GM19240 (cell line): ENCODE results near the gene BSG.
"Not testable (repeated sequence)": the region's sequence is repeated elsewhere in the genome, so short reads cannot be mapped to it uniquely, and the experiment has no call there.

Experiments
- DNase-seq: peaks from one replicate; pipeline ENCODE4 v3.0.0; 2011; ENCODE audit warnings: low spot score; ENCODE audit not compliant: insufficient read length

The BSG gene

DNA sequence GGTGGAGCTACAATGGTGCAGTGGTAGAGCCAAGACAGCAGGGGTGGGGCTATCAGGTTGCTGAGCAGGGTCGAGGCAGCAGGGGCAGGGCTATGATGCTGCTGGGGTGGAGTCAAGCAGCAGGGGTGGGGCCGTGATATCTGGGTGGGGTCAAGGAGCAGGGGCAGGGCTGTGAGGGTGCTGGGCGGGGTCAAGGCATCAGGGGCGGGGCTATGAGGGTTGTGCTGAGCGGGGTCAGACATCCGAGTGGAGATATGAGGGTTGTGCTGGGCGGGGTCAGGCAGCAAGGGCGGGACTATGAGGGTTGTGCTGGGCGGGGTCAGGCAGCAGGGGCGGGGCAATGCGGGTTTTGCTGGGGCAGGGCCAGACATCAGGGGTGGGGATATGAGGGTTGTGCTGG, 32.0 kb downstream of the BSG start:
- DNase-seq = no peak

DNA sequence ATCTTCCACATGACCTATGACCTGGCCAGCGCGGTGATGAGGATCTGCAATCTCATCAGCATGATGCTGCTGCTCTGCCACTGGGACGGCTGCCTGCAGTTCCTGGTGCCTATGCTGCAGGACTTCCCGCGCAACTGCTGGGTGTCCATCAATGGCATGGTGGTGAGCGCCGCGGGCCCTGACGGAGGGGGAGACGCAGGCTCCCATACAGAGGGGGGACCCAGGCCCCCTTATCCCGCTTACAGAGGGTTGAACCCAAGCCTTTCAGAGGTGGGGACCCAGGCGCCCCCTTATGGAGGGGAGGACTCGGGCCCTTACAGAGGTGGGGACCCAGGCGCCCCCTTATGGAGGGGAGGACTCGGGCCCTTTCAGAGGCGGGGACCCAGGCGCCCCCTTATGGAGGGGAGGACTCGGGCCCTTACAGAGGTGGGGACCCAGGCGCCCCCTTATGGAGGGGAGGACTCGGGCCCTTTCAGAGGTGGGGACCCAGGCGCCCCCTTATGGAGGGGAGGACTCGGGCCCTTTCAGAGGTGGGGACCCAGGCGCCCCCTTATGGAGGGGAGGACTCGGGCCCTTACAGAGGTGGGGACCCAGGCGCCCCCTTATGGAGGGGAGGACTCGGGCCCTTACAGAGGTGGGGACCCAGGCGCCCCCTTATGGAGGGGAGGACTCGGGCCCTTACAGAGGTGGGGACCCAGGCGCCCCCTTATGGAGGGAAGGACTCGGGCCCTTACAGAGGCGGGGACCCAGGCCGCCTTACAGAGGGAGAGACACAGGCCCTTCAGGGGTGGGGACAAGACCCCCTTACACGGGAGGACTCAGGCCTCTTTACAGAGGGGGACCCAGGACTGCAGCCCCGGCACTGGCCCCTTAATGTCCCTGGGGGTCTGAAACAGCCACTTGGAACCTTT, 32.9 kb downstream of the BSG start:
- DNase-seq = not testable (repeated sequence)

DNA sequence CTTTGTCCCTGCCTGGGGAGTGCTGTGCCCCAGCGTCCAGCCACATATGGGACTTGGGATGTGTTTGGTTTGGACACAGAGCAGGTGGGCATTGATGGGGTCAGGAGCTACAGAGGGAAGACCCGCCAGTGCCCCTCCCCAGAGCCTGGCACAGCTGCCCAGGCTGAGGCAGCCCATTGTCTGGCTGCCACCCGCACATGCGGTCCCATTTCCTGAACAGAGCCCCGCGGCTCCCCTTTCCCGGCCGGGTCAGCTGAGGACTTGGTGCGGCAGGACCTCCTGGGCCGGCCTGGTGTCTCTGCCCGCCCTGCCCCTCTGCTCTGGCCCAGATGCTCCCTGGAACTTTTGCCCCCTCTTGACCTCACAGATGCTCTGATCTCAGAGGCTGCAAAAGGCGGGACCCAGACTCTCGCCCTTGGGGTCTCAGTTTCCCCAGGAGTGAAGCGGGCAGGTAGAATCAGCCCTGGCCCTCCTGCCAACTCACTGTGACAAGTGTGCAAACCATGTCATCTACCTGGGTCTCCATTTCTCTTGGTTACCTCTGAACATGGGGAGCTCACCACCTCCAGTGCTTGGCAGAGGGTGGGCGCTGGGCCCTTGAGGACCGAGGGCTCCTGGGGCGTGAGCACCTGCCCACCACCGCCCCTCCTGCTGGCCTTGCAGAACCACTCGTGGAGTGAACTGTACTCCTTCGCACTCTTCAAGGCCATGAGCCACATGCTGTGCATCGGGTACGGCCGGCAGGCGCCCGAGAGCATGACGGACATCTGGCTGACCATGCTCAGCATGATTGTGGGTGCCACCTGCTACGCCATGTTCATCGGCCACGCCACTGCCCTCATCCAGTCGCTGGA, 35.1 kb downstream of the BSG start:
- no peak for DNase-seq

DNA sequence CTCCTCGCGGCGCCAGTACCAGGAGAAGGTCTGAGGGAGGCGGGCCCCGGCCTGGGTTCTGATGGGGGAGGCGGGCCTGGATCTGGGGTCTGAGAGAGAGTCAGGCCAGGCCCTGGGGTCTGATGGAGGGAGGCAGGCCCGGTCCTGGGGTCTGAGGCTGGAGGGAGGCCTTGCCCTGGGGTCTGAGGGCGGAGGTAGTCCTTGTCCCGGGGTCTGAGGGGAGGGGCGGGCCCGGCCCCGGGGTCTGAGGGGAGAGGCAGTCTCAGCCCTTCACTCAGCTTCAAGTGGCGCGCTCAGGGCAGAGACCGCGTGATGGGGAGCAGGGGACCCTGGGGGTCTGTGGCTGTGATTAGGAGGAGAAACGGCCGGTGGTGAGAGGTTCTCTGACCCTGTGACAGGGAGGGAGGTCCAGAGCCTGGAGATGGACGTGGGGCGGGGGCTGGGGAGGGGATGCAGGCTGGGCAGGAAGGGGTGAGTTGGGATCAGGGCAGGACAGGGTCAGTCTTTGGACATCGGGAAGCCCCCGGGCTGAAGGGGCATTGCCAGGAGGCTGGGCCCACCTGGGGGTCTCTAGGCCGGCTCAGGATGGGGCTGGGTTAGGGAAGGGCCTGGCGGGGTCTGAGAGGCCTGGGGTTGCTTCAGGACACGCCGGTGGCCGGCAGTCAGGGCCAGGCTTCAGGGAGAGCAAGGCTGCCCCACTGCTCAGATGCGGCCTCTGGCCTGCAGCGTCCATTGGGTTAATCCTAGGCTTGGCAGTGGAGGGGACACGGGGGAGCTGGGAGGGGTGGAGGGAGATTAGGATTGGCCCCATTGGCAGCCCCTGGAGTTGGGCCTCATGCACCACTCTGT, 36.0 kb downstream of the BSG start:
- no peak for DNase-seq

DNA sequence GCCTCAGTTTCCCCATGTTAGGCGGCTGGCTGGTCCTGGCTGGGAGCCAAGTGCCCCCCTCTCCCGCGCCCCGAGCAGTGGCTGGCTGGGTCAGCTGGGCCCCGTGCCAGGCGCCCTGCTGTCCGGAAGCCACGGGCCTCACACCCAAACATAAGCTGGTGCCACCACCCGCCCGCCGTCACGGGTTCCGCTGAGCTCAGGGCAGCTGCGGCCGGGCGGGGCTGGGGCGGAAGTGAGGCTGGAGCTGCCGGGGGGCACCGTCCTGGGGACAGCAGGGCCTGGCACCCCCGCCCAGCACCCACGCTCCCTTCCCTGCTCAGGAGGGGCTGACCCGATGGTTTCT, 36.6 kb downstream of the BSG start:
- no peak for DNase-seq

DNA sequence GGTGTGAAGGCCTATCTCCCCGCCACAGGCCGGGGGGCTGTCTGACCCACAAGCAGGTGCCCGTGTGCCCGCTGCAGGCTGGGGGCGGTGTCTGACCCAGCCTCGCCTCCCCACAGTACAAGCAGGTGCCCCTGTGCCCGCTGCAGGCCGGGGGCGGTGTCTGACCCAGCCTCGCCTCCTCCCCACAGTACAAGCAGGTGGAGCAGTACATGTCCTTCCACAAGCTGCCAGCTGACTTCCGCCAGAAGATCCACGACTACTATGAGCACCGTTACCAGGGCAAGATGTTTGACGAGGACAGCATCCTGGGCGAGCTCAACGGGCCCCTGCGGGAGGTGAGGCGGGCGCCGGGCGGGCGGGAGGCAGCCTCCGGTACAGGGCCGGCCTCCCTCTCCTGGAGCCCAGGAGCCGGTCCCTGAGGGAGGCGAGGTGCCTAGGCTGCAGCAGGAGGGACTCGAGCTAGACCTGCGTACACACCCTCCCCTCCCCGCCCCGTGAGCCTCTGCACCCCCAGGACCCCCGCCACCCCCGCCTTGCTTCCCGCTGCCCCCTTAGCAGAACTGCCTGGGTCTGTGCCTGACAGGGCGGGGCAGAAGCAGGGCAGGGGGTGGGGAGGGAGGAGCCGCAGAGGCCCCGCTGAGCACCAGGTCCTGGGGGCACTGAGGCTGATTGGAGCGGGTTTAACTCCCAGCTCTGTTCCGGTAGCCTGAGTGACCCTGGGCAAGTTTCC, 37.8 kb downstream of the BSG start:
- DNase-seq = no peak

DNA sequence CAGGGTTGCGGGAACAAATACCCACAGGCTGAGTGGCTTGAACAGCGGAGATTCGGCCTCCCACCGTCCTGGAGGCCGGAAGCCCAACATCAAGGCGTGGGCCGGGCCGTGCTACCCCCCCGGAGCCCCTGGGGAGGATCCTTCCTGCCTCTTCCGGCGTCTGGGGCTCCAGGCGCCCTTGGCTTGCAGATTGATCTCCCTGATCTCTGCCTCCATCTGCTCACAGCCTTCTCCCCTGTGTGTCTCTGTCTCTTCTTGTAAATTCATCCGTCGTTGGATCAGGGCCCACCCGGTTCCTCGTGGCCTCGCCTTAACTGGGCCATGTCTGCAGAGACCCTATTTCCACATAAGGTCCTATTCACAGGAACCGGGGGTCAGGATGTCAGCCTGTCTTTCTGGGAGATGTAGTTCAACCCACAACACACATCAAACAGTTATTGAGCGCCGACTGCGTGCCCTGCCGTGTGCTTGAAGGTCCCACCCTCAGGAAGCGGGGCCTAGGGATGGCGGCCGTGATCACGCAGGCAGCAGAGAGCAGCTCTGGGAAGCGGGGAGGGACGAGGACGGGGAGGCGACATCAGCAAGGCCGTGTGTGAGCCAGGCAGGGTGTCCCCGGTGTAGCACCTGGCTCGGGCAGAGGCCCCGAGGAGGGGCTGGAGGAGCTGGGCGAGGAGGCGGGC, 38.5 kb downstream of the BSG start:
- DNase-seq = no peak

DNA sequence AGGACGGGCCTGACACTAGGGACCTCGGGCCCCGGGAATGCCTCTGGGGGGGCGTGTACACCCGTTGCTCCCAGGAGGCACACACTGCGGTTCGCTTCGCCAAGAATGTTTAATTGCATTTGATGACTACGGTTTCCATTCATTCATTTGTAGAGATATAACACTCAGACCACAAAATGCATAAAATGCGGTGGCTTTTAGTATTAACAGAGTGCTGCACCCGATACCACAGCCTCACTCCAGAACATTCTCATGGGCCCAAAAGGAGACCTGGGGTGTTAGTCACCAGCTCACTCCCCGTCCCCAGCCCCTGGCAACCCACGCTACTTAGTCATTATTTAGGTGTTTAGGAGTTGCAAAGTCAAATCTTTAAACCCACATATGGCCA, 39.1 kb downstream of the BSG start:
- no peak for DNase-seq

DNA sequence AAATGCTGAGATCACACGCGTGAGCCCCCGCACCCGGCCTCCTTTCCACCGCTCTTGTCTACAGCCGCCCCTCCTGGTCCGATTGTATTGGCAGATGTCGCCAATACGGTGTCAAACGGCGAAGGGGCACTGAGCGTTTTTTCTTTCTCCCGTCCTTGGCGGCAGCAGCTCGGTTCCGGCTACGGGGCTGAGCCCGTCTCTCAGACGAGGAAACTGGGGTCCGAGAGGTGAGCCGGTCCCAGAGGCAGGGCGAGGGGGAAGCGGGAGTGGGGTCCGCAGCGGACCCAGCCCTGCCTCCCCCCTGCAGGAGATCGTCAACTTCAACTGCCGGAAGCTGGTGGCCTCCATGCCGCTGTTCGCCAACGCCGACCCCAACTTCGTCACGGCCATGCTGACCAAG, 40.5 kb downstream of the BSG start:
- no peak for DNase-seq

DNA sequence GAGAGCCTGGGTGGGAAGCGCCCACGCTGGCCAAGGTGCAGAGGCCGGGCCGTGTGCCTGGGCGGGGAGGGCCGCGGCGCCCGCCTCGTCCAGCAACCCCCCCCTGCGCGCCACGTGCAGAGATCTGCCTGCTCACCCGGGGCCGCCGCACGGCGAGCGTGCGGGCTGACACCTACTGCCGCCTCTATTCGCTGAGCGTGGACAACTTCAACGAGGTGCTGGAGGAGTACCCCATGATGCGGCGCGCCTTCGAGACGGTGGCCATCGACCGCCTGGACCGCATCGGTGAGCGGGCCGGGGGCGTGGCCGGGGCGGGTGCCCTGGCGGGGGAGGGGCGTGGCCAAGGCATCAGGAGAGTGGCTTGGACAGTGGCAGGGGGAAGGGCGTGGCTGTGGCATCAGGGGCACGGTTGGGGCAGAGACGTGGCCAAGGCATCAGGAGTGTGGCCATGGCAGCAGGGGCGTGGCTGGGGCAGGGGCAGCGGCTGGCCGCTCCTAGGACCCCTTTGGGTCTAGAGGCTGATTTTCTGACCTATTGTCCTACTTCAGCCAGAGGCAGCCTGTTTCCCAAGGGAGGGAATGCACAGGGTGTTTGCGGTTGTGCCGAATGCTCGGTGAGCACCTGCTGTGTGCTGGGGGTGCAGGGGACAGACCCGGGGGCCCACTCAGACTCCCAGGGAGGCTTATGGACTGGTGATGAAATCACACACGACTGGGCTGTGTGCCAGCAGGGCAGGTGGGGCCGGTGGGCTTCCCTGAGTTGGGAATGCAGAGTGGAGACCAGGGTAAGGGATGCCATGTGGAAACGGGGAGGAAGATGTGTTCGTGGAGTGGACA, 41.6 kb downstream of the BSG start:
- no peak for DNase-seq

DNA sequence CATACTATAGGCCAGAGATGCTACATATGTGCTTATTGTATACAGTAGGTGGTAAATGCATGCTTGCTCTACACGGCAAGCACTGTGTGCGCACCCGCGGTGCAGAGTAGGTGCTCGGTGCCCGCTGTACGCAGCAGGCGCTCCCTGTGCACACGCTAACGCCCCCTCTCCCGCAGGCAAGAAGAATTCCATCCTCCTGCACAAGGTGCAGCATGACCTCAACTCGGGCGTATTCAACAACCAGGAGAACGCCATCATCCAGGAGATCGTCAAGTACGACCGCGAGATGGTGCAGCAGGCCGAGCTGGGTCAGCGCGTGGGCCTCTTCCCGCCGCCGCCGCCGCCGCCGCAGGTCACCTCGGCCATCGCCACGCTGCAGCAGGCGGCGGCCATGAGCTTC, 43.2 kb downstream of the BSG start:
- no peak for DNase-seq

DNA sequence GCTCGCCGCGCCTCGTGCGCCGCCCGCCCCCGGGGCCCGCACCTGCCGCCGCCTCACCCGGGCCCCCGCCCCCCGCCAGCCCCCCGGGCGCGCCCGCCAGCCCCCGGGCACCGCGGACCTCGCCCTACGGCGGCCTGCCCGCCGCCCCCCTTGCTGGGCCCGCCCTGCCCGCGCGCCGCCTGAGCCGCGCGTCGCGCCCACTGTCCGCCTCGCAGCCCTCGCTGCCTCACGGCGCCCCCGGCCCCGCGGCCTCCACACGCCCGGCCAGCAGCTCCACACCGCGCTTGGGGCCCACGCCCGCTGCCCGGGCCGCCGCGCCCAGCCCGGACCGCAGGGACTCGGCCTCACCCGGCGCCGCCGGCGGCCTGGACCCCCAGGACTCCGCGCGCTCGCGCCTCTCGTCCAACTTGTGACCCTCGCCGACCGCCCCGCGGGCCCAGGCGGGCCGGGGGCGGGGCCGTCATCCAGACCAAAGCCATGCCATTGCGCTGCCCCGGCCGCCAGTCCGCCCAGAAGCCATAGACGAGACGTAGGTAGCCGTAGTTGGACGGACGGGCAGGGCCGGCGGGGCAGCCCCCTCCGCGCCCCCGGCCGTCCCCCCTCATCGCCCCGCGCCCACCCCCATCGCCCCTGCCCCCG, 43.8 kb downstream of the BSG start:
- no peak for DNase-seq

DNA sequence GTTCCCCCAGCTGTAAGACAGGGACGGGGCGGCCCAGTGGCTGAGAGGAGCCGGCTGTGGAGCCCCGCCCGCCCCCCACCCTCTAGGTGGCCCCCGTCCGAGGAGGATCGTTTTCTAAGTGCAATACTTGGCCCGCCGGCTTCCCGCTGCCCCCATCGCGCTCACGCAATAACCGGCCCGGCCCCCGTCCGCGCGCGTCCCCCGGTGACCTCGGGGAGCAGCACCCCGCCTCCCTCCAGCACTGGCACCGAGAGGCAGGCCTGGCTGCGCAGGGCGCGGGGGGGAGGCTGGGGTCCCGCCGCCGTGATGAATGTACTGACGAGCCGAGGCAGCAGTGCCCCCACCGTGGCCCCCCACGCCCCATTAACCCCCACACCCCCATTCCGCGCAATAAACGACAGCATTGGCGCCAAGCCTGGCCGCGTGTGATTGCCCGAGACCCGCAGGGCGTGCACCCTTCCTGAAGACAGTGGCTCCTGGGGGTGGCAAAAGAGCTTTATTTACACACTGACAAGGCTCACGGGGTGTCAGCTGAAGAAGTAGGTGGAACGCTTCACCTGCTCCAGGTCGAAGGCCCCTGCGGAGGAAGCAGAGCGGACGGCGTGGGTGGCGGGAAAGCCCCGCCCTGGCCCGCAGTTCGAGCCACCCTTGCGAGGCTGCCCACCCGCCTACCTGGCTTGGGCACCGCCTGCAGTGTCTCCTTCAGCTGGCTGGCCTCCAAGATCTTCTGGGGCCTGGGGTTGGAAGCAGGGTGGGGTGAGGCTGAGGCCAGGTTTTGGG, 44.5 kb downstream of the BSG start:
- no peak for DNase-seq

DNA sequence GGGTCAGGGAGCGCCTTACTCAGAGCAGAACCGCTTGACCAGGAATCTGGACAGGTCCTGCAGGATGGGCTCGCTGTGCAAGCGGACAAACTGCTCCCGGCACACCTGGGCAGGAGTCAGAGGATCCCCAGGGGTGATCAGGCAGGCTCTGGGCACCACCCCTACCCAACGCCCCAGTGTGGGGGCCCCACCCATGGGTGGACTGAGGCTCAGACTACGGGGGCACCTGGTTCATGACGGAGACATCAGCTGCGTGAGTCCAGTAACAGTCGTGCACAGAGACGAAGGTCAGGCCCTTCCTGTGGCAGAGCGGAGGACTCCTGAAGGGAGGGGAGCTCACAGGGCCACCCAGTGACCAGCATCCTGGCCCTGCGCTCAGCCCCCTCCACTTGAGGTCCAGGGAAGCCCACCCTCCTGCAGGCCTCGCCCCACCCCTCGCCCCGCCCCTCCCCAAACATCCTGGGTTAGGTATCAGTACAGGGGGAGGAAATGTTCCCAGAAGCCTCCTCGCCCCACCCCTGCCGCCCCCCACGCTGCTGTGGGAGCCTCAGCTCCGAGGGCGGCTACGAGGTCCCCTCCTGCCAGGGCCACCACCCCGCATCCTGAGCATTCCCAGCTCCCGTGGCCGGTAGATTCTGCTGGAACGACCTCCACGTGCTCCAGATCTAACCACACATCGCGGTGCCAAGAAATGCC, 45.3 kb downstream of the BSG start:
- DNase-seq = no peak

DNA sequence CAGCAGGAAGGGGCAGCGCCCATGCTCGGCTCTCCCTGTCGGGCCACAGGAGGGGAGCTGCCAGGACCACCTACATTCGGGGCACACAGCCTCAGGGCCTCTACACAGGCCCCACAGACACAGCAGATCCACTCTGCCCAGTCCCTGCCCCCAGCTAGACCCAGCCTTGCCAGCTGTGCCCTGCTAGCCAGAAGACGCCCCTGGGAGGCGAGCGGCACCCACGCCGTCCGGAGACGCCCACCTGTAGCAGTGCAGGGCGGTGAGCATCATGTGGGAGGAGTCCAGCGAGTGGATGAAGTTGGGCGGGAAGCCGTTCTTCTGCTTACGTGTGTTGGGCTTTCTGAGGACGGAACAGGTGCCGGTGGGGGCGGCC, 45.8 kb downstream of the BSG start:
- DNase-seq = no peak

DNA sequence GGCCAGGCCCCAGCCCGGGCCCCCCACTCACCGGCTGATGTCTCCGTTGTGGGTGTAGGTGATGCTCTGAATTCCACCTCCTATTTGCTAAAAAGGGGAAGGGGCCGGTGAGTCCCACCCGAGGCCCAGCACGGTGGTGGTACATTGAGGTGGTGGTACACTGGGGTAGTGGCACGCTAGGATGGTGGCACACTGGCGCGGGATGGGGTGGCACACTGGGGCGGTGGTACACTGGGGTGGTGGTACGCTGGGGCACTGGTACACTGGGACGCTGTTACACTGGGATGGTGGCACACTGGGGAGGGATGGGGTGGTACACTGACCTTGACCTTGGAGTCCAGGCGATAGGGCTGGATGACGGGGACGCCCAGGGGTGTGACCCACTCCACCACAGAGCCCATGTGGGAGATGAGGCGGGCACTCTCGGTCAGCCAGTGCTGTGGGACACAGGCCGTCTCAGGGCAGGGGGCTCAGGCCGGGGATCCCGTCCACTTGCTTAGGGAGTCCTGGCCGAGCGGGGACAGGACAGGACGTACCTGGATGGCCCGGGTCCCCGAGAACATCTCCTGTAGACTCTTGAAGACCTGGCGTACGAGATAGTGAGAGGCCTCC, 46.4 kb downstream of the BSG start:
- no peak for DNase-seq

DNA sequence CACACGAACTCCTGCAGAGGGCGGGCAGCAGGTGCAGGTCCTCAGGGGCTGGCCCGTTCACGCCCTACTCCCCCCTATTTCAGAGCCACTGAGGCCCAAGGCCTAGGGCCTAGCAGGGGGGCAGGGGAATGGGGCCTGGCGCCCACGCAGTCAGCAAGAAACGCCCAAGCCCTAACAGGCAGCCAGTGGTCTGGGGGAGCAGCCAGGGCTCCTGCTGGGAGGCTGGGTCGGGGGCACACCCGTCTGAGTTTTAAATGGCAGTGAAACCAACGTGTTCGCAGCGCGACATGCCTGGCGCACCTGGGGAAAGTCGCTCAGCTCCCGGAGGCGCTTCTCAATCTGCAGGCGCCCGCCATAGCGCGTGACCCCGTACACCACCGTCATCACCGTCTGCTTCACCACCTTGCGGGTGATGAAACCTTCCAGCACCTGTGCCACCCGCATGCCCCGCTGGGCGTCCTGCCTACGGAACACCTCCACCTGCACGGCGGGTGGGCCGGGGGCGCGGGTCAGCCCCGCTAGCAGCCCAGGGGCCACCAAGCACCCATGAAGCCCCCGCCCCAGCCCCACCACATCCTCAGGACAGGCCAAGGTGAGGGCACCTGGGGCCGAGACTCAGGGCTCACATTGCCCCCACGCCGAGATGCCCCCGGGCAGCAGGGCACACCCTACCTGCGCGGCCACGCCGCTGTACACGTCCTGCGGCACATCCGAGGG, 47.0 kb downstream of the BSG start:
- DNase-seq = no peak
